Measurements from ENCODE around the gene CCL1. TPM values are rescaled to one million over a fixed set of nuclear protein-coding genes. Genes with fewer than 3 reads are reported as not detected.

Gene CCL1
- total RNA-seq, result not detected

GRCh38 chr17:34363183-34363661 is at the start of gene CCL1:
CCL1 (minus strand) TSS chr17:34363233; CDS start chr17:34363161, 72 bp downstream.

GRCh38 chr17:34356194-34356593 is 6.8 kb downstream of the CCL1 start, which contains the start of gene CCL13:
CCL13 (plus strand) TSS chr17:34356480; CDS start chr17:34356527, 47 bp downstream.

GRCh38 chr17:34319039-34319483 is 44.0 kb downstream of the CCL1 start, which contains the start of gene CCL8:
CCL8 (plus strand) TSS chr17:34319435; CDS start chr17:34319502, 67 bp downstream.

Other genes with a start within 250 kb of the CCL1 start
- 56.1 TPM for gene CCL2, start 107.9 kb downstream of the CCL1 start, total RNA-seq
- not detected for gene CCL7, start 93.0 kb downstream of the CCL1 start, total RNA-seq
- 1.1 TPM for gene CCL11, start 77.5 kb downstream of the CCL1 start, total RNA-seq
- gene CCL8, start 43.8 kb downstream of the CCL1 start, total RNA-seq, result 0.64 TPM
- gene CCL13, start 6.8 kb downstream of the CCL1 start, total RNA-seq, result 0.35 TPM
- 3.2 TPM for gene TMEM132E, start 216.3 kb upstream of the CCL1 start, total RNA-seq